RKO (cell line): ENCODE data around the gene LRRTM2.

Experiments used
- DNase-seq: peaks from one replicate; pipeline ENCODE4 v3.0.0-alpha.2; 2016; ENCODE audit warnings: low spot score

Gene LRRTM2

DNA sequence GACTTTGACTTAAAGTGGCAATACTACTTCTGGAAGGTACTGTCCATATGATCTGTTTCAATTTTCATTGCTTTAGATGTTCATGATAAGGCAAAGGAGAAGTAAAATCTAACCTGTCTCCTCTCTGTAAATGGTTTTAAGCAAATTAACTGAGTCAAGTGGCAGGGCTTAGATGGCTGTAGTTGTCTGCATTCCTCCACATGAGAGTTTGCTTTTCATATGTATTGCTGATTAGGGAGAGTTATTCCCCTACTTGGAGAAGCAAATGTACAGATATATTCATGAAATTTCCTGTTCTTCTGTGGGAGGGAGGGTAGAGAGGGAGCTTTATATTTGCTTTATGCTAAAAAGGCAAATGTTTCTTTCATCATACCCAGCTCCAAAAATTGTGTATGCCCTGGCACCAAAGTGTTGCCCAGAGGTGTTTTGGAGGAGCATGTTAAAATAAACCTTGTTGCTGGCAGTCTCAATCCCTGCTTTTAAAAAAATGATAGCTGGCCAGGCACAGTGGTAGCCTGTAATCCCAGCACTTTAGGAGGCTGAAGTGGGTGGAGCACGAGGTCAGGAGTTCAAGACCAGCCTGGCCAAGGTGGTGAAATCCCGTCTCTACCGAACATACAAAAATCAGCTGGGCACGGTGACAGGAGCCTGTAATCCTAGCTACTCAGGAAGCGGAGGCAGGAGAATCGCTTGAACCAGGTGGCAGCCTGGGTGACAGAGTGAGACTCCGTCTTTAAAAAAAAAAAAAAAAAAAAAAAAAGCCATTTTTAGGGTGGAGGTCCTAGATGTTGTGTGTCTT lies 3.5 kb upstream of the LRRTM2 start:
- no peak for DNase-seq

DNA sequence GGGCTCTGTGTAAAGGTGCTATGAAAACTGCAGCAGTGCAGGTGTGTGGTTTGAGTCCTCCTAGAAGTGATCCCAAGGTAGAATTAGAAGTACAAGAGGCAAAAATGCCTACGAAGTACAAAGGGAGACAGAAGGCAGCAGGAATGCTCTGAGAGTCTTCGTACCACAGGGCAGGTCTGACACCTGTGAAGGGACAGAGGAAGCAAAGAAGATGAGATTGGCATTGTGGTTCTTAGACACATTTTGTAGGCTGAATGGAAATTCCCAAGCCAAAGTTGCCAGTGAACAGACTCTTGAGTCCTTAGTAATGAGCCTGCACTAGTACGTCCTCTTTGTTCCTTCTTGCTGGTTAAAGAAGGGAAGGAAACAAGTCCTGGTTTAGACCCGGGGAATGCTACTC lies 1.7 kb upstream of the LRRTM2 start:
- DNase-seq, result no peak

DNA sequence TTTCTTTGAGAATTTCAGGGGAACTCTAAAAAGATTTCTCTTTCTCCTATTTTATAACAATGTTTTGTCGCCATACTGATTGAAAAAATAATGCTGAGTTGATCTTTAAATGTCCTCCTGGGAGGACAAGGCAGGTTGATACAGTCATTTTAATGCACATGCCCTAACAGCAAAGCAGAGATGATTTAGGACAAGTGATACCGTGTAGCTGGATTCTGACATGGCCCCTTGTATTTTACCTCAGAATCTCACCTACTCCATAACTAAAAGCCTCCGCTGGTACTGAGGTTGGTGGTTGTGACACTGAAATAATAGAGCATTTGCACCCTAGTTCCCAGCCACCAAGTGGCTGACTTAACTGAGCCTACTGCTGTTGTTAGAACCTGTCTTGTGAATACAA lies 811 bp upstream of the LRRTM2 start:
- DNase-seq, result no peak

DNA sequence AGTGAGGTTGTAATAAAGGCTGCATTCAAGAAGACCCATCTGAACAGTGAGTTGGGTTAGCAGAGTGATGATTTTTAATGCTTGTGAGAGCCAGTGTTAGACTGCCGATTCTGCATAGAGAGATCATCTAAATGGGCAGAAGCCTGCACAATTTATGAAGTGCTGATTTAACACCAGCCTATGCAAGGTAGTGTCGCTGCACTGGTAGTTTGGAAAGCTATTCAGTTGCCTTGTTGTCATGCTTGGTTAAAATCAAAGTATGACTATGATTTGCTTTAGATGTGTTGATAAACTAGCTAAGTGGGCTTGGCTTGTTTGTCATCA lies 379 bp upstream of the LRRTM2 start:
- DNase-seq, result no peak

DNA sequence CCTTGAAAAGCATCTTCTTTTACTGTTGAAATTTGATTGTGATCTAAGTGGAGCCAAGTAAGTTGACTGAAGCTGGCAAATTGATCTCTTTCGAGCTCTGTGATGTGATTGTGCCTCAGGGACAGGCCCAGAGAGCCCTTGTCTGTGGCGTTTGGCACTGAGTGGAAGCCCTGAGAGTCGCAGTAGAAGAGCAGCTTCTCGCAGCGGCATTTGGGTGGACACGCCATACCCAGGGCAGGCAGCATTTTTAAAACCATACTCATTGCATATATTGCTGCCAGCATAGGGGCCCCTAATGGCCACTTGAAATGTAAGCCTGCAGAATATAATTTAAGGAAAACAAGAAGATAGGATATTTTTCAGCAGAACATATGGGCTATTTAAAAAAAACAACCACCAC lies 894 bp downstream of the LRRTM2 start:
- DNase-seq, result no peak

DNA sequence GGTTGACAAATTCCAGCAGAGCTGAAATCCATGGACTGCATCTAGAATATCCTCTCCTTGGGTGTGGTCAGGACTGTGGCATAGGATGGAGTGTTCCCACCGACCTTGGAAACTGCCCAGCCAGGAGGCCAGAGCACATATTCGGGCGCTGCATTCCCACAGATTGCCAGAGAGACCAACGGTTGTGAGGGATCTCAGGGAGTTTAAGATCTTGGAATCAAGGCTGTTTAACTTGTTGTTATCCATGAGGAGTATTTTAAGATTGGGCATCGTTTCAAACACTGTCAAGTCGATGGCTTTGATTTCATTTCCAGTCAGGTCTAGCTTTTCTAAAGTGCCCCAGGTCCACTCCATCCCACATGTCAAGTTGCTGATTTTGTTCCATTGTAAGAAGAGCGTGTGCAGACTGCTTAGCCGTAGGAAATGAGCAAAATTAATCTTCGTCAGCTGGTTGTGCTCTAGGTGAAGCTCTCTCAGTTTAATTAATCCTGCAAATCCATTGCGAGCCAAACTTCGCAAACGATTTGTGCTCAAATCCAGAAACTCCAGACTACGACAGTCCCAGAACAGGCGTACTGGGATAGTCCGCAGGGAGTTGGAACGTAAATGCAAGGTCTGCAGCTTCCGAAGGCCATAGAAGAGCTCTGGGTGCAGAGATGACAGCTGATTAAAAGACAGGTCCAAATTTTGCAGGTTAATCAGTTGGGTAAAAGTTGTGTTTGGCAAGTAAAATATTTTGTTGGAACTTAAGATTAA lies 1.5 kb downstream of the LRRTM2 start:
- DNase-seq, result no peak

DNA sequence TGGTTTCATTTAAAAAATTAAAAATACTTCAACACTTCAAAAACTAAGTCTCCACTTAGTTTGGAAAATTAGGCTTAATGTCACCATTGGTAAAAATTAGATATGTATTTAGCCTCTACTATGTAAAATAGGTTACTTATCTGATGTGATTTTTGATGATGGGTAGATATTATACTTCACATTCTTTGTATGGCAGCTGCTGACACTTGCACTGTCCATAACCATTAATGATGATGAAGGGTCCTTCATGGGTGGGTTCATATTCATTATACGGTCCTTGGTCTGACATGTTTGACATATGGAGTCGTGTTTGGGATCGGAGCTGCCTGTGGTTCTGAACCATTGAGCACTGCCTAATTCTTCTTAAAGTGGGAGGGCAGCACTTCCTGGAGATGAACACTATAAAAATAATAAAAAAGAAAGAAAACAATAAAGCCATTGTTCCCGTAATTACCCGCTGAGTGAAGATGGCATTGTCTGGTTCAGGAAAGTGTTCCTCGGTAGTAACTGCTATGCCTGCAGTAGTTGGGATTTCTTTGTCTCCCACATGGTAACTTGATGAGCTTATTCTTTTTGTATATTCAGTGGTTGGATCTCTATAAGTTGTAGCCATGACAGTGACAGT lies 2.2 kb downstream of the LRRTM2 start:
- no peak for DNase-seq

DNA sequence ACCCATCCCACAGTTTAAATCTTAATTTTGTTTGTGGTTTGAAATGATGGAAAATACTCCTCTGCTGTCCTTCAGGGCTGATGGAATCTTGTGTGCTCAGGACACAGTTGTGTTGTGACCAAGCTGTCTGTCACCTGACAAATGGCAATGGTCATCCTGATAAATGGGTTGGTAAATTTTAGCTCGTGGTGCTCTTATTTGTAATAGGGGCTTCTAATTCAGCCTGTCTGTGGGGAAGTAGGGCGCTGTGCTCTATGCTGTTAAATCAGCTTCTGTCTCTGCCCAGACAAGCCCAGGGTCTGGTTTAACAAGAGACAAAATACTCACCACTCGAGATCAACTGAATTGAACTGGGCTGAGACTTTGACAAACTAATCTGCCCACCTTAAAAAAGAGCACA lies 4.5 kb downstream of the LRRTM2 start:
- DNase-seq, result no peak

DNA sequence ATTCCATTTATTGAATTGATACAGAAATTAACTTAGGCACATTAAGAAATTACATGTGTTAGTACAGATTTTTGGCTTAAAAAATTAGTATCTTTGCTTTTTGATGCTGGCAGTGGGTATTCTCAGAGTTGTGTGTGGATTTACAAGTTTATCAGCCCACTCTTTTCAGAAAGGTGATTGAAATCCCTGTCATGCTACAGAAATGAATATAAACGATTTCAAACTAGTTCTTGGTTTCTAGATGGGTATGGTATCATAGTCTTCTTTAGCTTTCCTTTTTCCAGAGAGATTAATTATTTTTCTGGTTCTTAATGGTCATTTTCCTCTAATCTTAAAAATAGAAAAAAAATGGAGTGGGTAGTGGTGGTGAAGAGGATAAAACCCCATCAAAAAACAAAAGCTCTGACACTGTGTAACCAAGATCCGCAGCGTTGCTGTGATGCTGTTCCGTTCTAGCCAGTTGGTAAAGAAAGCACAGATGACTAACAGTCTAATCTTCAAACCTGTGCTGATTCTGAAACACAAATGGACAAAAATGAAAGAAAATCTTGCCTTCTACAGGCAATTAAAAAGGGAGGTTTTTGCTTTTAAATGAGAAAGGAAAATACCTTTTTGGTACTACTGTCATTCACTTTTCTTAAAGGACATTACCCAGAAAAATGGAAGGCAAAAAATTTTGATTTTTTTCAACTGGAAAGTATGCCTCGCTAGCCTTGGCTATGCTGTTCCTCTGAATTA lies 5.2 kb downstream of the LRRTM2 start:
- no peak for DNase-seq

DNA sequence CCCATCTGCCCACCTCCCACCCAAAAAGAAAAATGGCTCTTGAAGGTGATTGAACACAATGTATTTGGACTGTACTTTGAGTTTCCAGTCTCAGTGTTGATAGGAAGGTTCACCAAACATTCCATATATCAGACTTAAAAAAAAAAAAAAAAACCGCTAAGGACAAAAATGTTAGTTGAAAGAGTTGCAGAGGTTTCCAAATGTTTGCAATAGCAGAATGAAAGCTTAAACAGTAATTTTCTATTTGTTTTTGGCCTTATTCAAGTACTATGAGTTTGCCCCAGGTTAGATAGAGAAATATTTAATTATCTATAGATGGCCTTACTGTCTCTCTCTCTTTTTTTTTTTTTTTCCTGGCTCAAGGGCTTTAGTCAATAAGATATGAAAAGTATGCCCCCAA lies 6.1 kb downstream of the LRRTM2 start:
- no peak for DNase-seq

DNA sequence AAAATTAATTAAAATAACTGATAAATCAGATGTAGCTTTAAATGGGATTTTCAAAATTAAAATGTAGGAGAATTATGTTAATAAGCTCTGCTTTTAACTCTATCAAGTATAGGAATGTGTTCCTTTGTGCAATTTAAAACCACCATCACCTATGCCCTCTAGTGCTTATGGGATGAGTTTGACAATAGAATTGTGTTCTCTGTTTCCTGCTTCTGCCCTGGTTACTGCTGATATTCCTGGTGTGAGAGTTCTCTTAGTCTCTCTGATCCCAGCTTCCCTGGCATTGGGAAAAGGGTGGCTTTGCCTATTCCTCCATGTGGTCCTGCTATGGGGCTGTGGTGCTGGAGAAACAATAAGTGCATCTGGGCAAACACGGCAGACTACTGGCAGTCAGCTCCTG lies 8.1 kb downstream of the LRRTM2 start:
- DNase-seq, result no peak

DNA sequence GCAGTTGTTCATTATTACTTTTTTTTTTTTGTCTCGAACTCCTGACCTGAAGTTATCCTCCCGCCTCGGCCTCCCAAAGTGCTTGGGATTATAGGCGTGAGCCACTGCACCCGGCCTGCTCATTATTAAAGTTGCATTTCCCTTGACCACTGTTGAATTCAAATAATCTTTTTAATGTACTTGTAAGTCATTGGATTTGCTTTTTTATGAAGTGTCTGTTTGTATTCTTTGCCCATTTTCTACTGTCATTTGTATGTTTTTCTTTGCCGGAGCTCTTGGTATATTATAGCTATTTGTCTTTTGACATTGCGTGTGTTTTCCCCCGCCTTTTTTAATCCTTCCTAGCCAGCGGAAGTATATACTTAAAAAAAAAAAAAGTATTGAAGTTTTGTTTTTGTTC lies 22.0 kb downstream of the LRRTM2 start:
- DNase-seq, result no peak

DNA sequence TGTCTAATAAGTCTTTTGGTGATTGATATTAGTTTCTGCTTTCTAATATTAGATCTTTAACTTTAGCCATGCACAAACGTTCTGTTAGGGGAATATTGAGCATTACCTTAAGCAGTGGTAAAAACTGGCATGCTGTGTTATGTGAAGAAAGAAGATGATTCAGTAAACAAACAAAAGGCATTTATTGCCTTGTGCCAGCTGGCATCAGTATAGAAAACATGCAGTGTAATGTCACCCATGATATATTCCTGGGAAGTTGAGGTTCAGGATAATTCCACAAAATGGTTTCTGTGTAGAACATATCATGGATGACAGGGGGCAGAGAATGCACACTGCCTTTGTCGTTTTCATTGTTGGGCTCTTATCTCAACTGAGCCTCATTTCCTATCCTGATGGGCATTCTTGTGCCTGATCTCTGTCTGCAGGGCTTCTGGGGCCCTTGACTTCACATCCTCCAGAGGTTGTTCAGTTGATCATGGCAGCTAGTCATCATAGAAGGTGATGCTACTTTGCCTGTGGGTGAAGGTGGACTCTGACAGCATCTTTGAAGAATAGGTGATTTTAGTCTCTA lies 24.2 kb downstream of the LRRTM2 start:
- DNase-seq, result no peak

DNA sequence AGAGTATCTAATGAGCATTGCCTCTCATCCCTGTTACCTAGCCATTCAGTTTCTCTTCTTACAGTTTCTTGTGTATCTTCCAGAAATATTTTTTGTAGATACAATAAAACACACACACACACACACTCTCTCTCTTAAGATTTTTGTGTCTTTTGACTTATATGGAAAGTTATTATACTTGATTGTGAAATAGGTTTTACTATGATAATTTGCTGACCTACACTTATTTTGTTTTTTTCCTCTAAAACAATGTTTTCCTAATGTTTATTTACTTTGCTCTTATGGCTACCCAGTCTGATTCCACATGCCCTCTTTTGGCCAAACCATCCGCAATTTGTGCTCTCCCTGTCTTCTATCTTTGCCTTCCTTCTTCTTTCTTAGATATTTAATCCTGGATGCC lies 25.3 kb downstream of the LRRTM2 start:
- no peak for DNase-seq

DNA sequence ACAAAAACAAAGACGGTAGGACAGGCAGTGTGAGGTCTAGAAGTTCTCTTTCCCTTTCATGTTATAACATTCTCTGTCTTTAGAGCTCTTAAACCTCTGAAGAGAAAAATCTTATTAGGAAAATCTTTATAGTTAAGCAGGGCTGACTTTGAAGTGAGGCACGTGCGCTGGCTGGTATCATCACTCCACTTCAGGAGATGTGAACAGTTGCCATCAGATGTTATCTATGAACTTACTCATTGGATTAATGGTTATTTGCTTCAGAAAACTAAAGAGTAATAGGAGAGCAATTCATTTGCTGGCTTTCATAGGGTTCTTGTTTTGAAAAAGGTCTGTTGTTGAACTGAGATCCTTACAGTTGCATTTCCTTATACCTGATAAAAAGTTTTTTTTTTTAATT lies 25.7 kb downstream of the LRRTM2 start:
- no peak for DNase-seq

DNA sequence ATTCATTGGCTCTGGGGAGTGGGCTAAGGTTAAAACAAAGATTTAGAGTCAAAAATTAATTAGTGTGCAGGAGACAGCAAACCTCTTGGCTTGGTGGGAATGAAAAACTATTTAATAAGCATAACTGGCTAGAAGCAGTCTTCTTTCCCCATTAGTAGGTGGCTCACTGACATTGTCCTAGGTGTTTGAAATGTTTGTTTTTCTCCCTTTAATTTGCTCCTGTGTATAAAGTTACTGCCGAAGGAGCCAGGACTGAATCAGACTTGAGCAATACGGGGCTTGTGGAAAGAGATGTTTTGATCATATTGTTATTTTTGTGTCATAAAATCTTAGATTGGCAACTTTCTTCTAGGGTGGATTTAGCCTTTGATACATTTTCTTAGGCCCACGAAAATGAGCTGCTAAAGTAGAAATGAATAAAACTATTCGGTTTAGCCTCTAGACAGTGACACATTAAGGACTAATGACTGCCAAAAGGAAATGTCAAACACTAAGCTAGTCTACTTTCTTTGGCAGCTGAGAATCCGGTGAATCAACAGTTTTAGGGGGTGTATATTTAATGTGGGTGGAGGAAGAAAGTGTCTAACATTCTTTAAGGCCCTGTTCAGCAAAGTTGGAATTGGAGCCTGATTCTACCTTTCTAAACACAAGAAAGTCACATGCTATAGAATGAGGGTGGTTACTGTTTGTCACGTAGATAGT lies 30.2 kb downstream of the LRRTM2 start:
- DNase-seq, result peak; percentile 45

DNA sequence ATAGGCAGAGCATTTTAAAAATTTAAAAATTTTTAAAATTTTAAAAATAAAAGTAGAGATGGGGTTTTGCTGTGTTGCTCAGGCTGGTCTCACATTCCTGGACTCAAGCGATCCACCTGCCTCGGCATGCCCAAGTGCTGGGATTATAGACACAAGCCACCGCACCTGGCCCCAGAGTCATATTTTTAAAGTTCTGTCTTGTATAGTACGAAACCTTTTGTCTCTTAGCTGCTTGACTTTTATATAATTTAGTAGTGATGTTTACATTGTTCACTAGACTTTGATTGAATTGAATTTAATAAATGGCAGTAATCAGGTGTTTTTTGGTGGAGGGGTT lies 31.0 kb downstream of the LRRTM2 start:
- no peak for DNase-seq

DNA sequence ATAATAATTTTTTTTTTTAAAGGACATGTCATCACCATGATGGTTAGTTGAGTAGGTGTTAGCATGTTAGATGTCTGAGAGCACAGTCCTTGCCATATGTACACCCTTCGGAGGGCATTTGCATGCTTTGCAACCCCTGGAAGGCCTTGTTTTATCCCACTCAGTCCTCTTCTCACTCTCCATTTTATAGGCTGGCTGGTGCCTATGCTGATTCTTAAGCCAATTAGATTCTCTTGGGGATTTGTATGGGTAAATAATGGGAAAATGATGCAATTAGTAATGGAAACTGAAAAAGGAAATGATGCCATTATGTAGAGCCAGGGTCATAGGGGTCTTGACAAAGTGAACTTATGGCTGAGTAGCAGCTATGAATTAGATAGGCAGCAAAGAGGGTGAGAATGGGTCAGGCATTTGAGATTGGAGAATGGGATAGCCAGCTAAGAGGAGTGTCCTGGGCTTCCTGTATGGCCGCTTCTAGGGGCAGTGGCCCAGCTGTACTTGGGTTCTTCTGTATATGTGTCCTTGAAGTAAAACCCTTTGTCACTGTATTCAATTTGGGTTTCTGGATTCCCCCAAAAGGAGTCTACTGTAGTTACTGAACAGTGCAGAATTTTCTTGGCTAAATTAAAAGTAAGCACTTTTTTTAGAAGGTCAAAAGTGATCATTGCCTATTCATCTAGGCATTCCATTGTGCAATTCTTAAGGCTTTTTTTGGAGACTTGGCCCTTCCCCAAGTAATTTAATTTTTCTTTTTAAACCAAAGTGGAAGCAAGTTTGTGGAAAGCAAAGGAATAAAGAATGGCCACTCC lies 31.6 kb downstream of the LRRTM2 start:
- DNase-seq, result no peak

DNA sequence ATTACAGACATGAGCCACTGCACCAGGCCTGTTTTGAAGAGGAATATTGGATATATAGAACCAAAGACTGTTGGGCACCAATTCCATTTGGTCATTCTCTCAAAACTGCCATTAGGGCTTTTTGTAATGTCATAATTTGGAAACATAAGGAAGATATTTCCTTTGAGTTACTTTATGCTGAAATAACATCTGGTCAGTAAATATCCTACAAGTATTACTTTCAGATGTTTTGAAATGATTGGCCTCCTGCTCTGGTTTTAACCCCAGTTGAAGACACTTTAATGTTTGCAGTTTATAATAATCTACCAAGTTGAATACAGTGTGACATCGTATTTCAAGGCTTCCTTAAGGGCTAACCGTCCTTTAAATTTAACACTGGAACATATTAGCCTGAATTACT lies 33.6 kb downstream of the LRRTM2 start:
- DNase-seq, result no peak

DNA sequence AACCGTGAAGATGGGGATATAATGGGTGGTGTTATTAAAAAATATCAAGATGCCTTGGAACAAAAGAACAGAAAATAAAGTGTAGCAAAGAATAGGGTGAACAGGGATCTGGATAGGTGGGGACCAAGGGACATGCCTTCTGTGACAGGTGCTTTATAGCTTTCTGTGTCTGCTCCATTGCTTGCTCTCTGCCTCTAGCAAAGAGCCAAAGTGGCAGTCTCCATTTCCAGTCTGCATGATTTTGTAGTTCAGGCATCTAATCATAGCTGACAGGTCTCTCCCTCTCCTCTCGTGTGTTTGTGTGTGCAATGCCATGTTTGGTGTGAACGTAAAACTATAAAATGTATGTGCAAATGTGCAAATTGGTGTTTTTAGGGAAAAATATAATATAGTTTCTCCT lies 35.0 kb downstream of the LRRTM2 start:
- DNase-seq, result no peak

DNA sequence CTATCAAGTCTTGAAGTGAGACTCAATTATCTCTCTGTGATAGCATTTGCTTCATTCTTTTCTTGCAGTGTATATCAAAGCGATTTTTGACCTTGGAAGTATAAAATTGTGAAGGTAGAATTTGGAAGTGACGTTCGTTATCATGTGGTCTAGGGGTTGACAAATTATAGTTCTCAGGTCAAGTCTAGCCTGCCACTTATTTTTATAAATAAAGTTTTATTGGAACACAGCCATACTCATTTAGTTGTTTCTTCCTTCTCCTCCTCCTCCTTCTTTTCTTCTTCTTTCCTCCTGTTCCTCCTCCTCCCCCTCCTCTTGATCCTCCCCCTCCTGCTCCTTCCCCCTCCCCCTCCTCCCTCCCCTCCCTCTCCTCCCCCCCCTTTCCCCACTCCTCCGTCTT lies 38.0 kb downstream of the LRRTM2 start:
- no peak for DNase-seq
